Glutamatergic neuron (in vitro differentiated cells): ENCODE results near the gene KRT15. TPM values are rescaled to one million over a fixed set of nuclear protein-coding genes. Genes with fewer than 3 reads are reported as not detected.

Source experiments
- DNase-seq: peaks from one replicate; pipeline ENCODE4 v3.0.0; 2022
- H3K27ac Mint-ChIP-seq: one replicate; pipeline ENCODE4 v1.8.0; 2020; ENCODE audit warnings: mild to moderate bottlenecking, mixed read lengths, inconsistent platforms; ENCODE audit not compliant: unreplicated experiment
- H3K27me3 Mint-ChIP-seq: one replicate; pipeline ENCODE4 v1.8.0; 2020; ENCODE audit warnings: mild to moderate bottlenecking, moderate library complexity, mixed read lengths, inconsistent platforms; ENCODE audit not compliant: unreplicated experiment
- H3K36me3 Mint-ChIP-seq: one replicate; pipeline ENCODE4 v1.8.0; 2020; ENCODE audit warnings: mild to moderate bottlenecking, mixed read lengths, inconsistent platforms; ENCODE audit not compliant: unreplicated experiment
- H3K4me1 Mint-ChIP-seq: one replicate; pipeline ENCODE4 v1.8.0; 2020; ENCODE audit warnings: mild to moderate bottlenecking, low read depth, mixed read lengths, inconsistent platforms; ENCODE audit not compliant: unreplicated experiment
- H3K4me3 Mint-ChIP-seq: one replicate; pipeline ENCODE4 v1.8.0; 2020; ENCODE audit warnings: mild to moderate bottlenecking, mixed read lengths, inconsistent platforms; ENCODE audit not compliant: unreplicated experiment
- H3K9me3 Mint-ChIP-seq: one replicate; pipeline ENCODE4 v1.8.0; 2020; ENCODE audit warnings: mild to moderate bottlenecking, moderate library complexity, mixed read lengths, inconsistent platforms; ENCODE audit not compliant: unreplicated experiment
- CTCF ChIP-seq: fragments of 200-600 bp; sonication (generic); IDR thresholded peaks from one replicate; pipeline ENCODE4 v1.5.0; 2021; ENCODE audit not compliant: partially characterized antibody, unreplicated experiment
- microRNA-seq: library from miRNA; unstranded; fragments of <30 nt; microRNA quantifications from one replicate; pipeline ENCODE4, GENCODE V29; 2020; ENCODE audit not compliant: unreplicated experiment
- total RNA-seq: library from RNA; stranded (reverse); fragmentation: NEBNext Ultra II Directional; extraction: Animal tissue kit (Norgen Biotek cat#: 25700); gene quantifications from one replicate; pipeline ENCODE4 v1.2.1, GENCODE V29; 2021; ENCODE audit not compliant: unreplicated experiment

The KRT15 gene
- total RNA-seq, 1 donor from 2014 or later = not detected

DNA sequence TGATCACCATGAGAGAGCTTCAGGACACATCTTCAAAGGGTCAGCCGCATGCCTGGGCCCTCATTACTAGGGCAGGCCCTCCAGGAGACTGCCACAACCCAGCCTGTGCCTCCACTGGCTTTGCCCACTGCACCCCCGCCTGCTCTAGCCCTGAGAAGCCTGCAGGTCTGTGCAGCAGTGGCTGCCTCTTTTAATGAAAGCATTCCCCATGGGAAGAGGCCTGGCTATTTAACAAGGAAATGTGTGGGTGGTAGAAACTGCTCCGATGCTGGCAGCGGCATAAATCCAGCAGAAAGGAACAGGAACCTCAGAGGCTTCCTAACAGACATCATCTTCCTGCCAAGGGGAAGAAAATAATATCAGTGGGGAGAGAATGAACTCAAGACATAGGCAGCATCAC, 51.1 kb downstream of the KRT15 start:
- TF ChIP-seq CTCF = no peak
- Mint-ChIP-seq H3K27ac (no peak overlapping the region), H3K27me3 (no peaks in the 10 kb centered on the region), H3K4me3 (no peak overlapping the region), H3K36me3 (peaks cover 12% of the 10 kb centered on the region), H3K9me3 (peaks cover 3% of the 10 kb centered on the region), H3K4me1 (no peaks in the 10 kb centered on the region)
- no peak for DNase-seq

GRCh38 chr17:41466988-41467387, 51.7 kb downstream of the KRT15 start, which contains the start of gene KRT32:
Gene KRT32 (minus strand): TSS chr17:41467386. CDS start chr17:41467325, 61 bp downstream.
- Mint-ChIP-seq H3K27me3 (no peaks in the 10 kb centered on the region), H3K27ac (no peak within 1 kb of the TSS), H3K4me3 (no peak within 1 kb of the TSS), H3K9me3 (peaks cover 3% of the 10 kb centered on the region), H3K36me3 (peaks cover 11% of the 10 kb centered on the region), H3K4me1 (no peaks in the 10 kb centered on the region)
- no peak for TF ChIP-seq CTCF
- no peak for DNase-seq

DNA sequence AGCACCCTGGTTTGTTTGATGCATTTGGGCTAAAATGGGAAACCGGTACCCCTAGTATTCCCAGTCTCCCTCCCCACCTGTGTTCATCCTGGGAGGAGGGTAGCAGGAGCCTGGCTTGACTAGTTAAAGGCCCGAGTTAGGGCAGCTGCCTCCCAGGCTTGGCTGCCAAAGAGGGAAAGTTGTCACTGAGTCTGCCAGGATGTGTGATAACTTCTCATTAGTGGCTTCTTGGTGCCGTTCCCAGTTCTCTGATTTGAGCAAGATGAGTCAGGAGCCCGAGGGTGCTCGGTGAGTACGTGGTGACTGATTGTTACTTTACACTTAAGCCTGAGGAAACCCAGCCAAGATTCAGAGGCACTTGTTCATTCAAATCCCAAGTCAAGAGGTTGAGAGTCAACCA, 54.0 kb downstream of the KRT15 start:
- TF ChIP-seq CTCF = no peak
- Mint-ChIP-seq H3K36me3 (no peaks in the 10 kb centered on the region), H3K4me1 (no peaks in the 10 kb centered on the region), H3K27me3 (no peaks in the 10 kb centered on the region), H3K27ac (no peak overlapping the region), H3K4me3 (no peak overlapping the region), H3K9me3 (peaks cover 3% of the 10 kb centered on the region)
- DNase-seq = no peak

- H3K27ac Mint-ChIP-seq = no peak overlapping the region
- H3K27me3 Mint-ChIP-seq = no peaks in the 10 kb centered on the region
- H3K4me3 Mint-ChIP-seq = no peak overlapping the region
- H3K9me3 Mint-ChIP-seq = peaks cover 3% of the 10 kb centered on the region
- no peak for TF ChIP-seq CTCF
- DNase-seq = no peak
- no peaks in the 10 kb centered on the region for H3K36me3 Mint-ChIP-seq
- no peaks in the 10 kb centered on the region for H3K4me1 Mint-ChIP-seq
These were observed 54.5 kb downstream of the KRT15 start for GRCh38 chr17:41464173-41464572.

- Mint-ChIP-seq H3K9me3 (peaks cover 3% of the 10 kb centered on the region), H3K4me3 (no peak overlapping the region), H3K36me3 (no peaks in the 10 kb centered on the region)
These were observed 54.9 kb downstream of the KRT15 start for GRCh38 chr17:41463746-41464145.

More at GRCh38 chr17:41463746-41464145, 54.9 kb downstream of the KRT15 start:
- TF ChIP-seq CTCF = no peak
- Mint-ChIP-seq H3K27me3 (no peaks in the 10 kb centered on the region), H3K4me1 (no peaks in the 10 kb centered on the region), H3K27ac (no peak overlapping the region)
- DNase-seq = no peak

Small RNA genes lying within 50 kb of the gene (microRNA-seq; reads per million reads assigned to microRNA genes)
- not detected for gene MIR6510

Other genes starting within 250 kb of the KRT15 start
- not detected for gene KRTAP9-7, start 243.2 kb downstream of the KRT15 start, total RNA-seq
- gene KRTAP29-1, start 216.0 kb downstream of the KRT15 start, total RNA-seq = not detected
- not detected for gene KRTAP16-1, start 209.6 kb downstream of the KRT15 start, total RNA-seq
- not detected for gene KRTAP17-1, start 203.2 kb downstream of the KRT15 start, total RNA-seq
- gene KRT33A, start 168.1 kb downstream of the KRT15 start, total RNA-seq = not detected
- gene KRT33B, start 149.1 kb downstream of the KRT15 start, total RNA-seq = 0.61 TPM
- not detected for gene KRT34, start 136.6 kb downstream of the KRT15 start, total RNA-seq
- gene KRT31, start 121.3 kb downstream of the KRT15 start, total RNA-seq = not detected
- gene KRT37, start 94.3 kb downstream of the KRT15 start, total RNA-seq = not detected
- not detected for gene KRT38, start 77.9 kb downstream of the KRT15 start, total RNA-seq
- not detected for gene KRT32, start 51.5 kb downstream of the KRT15 start, total RNA-seq
- not detected for gene KRT35, start 37.7 kb downstream of the KRT15 start, total RNA-seq
- gene KRT36, start 29.0 kb downstream of the KRT15 start, total RNA-seq = not detected
- not detected for gene KRT13, start 13.3 kb downstream of the KRT15 start, total RNA-seq
- gene KRT19, start 9.4 kb upstream of the KRT15 start, total RNA-seq = 0.69 TPM
- gene KRT9, start 53.2 kb upstream of the KRT15 start, total RNA-seq = not detected
- not detected for gene KRT14, start 68.0 kb upstream of the KRT15 start, total RNA-seq
- not detected for gene KRT16, start 93.9 kb upstream of the KRT15 start, total RNA-seq
- gene KRT17, start 105.7 kb upstream of the KRT15 start, total RNA-seq = not detected
- gene EIF1, start 170.0 kb upstream of the KRT15 start, total RNA-seq = 1,088 TPM
- gene GAST, start 193.4 kb upstream of the KRT15 start, total RNA-seq = not detected
- 0.76 TPM for gene HAP1, start 215.8 kb upstream of the KRT15 start, total RNA-seq